K562 (cell line): ENCODE results near the gene PRSS27. TPM values are rescaled to one million over a fixed set of nuclear protein-coding genes. Genes with fewer than 3 reads are reported as not detected.

Source experiments
- ATAC-seq: fragments of 200-7000 bp; cut with Tn5 transposase; 3 replicates; pipeline ENCODE4 v1.9.1; 2020; ENCODE audit warnings: moderate library complexity
- BruUV-seq: library from RNA; stranded (reverse); fragments of 400-500 nt; replicated peaks from 2 replicates; lab custom pipeline; 2021; lab: Mats Ljungman, UMichigan
- CTCF ChIA-PET: fragments of 300-600 bp; formaldehyde crosslinking; extraction: SDS; loops from one replicate; lab custom pipeline; 2021; ENCODE audit warnings: low intra/inter-chr PET ratio; lab: Yijun Ruan, JAX
- POLR2A ChIA-PET: fragments of 300-600, 350-650 bp; sonication (Branson Sonifier 250); formaldehyde crosslinking; extraction: SDS; loops from one replicate; lab custom pipeline; 2021; ENCODE audit warnings: antibody characterized with exemption, inconsistent platforms; lab: Yijun Ruan, JAX
- DNase-seq, 4 experiments: peaks; one replicate each; pipeline versions ENCODE4 v3.0.0 to v3.0.0-alpha.2; 2011 to 2018; ENCODE audit warnings: low spot score in 3 of 4, mixed read lengths in 3 of 4; ENCODE audit errors: extremely low read depth in 1 of 4
- FAIRE-seq: peaks from 2 replicates; lab custom pipeline; 2011; peaks lifted over from hg19 to GRCh38; lab: Jason Lieb, UNC
- H2AFZ ChIP-seq: 2 replicates; pipeline ENCODE4 v1.6.0; 2011; ENCODE audit warnings: low read depth, low read length, control low read depth, inconsistent platforms
- H3K27ac ChIP-seq: fragments of 200-600 bp; 3 replicates; pipeline ENCODE4 v1.8.0; 2011; ENCODE audit warnings: low read depth, mild to moderate bottlenecking, control low read depth, inconsistent platforms, low read length, moderate library complexity, mixed read lengths; ENCODE audit errors: extremely low read depth
- H3K27me3 ChIP-seq, 2 experiments: fragments of 300-600 bp in 1 of 2; 2 replicates in 1 of 2; 3 replicates in 1 of 2; pipeline versions ENCODE4 v1.6.0 to v1.8.0; 2011; ENCODE audit warnings: inconsistent platforms in 2 of 2, low read length in 2 of 2, mild to moderate bottlenecking in 1 of 2, mixed read lengths in 1 of 2, moderate library complexity in 1 of 2; ENCODE audit not compliant: control insufficient read depth in 2 of 2, insufficient read depth in 2 of 2
- H3K36me3 ChIP-seq: fragments of 300-600 bp; 3 replicates; pipeline ENCODE4 v1.8.0; 2011; ENCODE audit warnings: mild to moderate bottlenecking, low read length, inconsistent platforms; ENCODE audit not compliant: control insufficient read depth, insufficient read depth
- H3K4me1 ChIP-seq, 2 experiments: fragments of 200-600 bp in 1 of 2; replicated peaks in 1 of 2; 2 replicates in 1 of 2; 3 replicates in 1 of 2; pipeline versions ENCODE4 v1.5.1 to v1.8.0; 2011; ENCODE audit warnings: inconsistent platforms in 2 of 2, low read length in 2 of 2, mild to moderate bottlenecking in 1 of 2, mixed read lengths in 1 of 2, moderate library complexity in 1 of 2; ENCODE audit not compliant: control insufficient read depth in 2 of 2, insufficient read depth in 2 of 2
- H3K4me2 ChIP-seq: 2 replicates; pipeline ENCODE4 v1.6.1; 2011; ENCODE audit warnings: low read length, control low read depth, inconsistent platforms, mixed read lengths; ENCODE audit not compliant: insufficient read depth
- H3K4me3 ChIP-seq: fragments of 200-600 bp; sonication (generic), shearing (Covaris generic); 2 replicates; pipeline ENCODE4 v1.5.1; 2016; ENCODE audit warnings: control low read depth, inconsistent platforms
- H3K79me2 ChIP-seq: fragments of 200-600 bp; 3 replicates; pipeline ENCODE4 v1.8.0; 2011; ENCODE audit warnings: low read length, inconsistent platforms; ENCODE audit not compliant: control insufficient read depth, insufficient read depth
- H3K9ac ChIP-seq, 2 experiments: 2 replicates each; pipeline versions ENCODE4 v1.6.0 to v1.6.1; 2011; ENCODE audit warnings: low read depth in 2 of 2, low read length in 2 of 2, control low read depth in 1 of 2, inconsistent platforms in 1 of 2, mild to moderate bottlenecking in 1 of 2, mixed read lengths in 1 of 2; ENCODE audit not compliant: insufficient read depth in 1 of 2
- H3K9me1 ChIP-seq: one replicate; pipeline ENCODE4 v1.6.0; 2011; ENCODE audit warnings: inconsistent platforms, mild to moderate bottlenecking, low read length, moderate library complexity; ENCODE audit not compliant: control insufficient read depth, insufficient read depth
- H3K9me3 ChIP-seq: replicated peaks from 2 replicates; pipeline ENCODE4 v1.5.1; 2011; ENCODE audit warnings: low read depth, low read length, inconsistent platforms; ENCODE audit not compliant: control insufficient read depth, insufficient read depth
- H4K20me1 ChIP-seq: replicated peaks from 2 replicates; pipeline ENCODE4 v1.6.1; 2011; ENCODE audit warnings: low read length, inconsistent platforms, mixed read lengths; ENCODE audit not compliant: control insufficient read depth, insufficient read depth
- ETV5 ChIP-seq: sonication (generic); formaldehyde crosslinking; IDR thresholded peaks from 2 replicates; pipeline ENCODE4 v1.4.0; 2020; ENCODE audit warnings: low read depth, mild to moderate bottlenecking, missing genetic modification reagents
- HDAC8 ChIP-seq: fragments of 450-650 bp; IDR thresholded peaks from 2 replicates; pipeline ENCODE4 v1.6.1; 2016; ENCODE audit warnings: mild to moderate bottlenecking, missing genetic modification characterization, moderate library complexity, missing compliant biosample characterization
- HNRNPH1 ChIP-seq: fragments of 200-400 bp; formaldehyde crosslinking; optimal IDR thresholded peaks from 2 replicates; pipeline ENCODE3; 2017; ENCODE audit warnings: low read depth, mild to moderate bottlenecking, low read length, moderate library complexity
- MCM2 ChIP-seq: fragments of 450-650 bp; IDR thresholded peaks from 2 replicates; pipeline ENCODE4 v1.6.1; 2017; ENCODE audit warnings: low read depth, mild to moderate bottlenecking
- MEF2A ChIP-seq: IDR thresholded peaks from 2 replicates; pipeline ENCODE4 v1.6.1; 2011; ENCODE audit warnings: low read depth, mild to moderate bottlenecking, low read length, moderate library complexity; ENCODE audit not compliant: control insufficient read depth
- RNF2 ChIP-seq: sonication (generic); IDR thresholded peaks from 2 replicates; pipeline ENCODE4 v1.6.1; 2016
- ZNF12 ChIP-seq: sonication (generic); formaldehyde crosslinking; IDR thresholded peaks from 2 replicates; pipeline ENCODE4 v1.4.0; 2020; ENCODE audit warnings: mild to moderate bottlenecking, missing genetic modification reagents
- ZNF165 ChIP-seq: fragments of 250-450 bp; sonication (Bioruptor Pico); IDR thresholded peaks from 2 replicates; pipeline ENCODE4 v1.4.0; 2020; ENCODE audit warnings: borderline replicate concordance
- ZNF174 ChIP-seq: fragments of 250-450 bp; sonication (Bioruptor Pico); IDR thresholded peaks from 2 replicates; pipeline ENCODE4 v1.4.0; 2020; ENCODE audit warnings: mild to moderate bottlenecking
- WGBS: fragments of 100-300 bp; shearing (Covaris generic); methylation state at CpG from one replicate; pipeline ENCODE4 v1.1.6; 2016; ENCODE audit warnings: low coverage, mixed read lengths; ENCODE audit not compliant: insufficient coverage; ENCODE audit errors: missing lambda C conversion rate; 5-methylcytosine and 5-hydroxymethylcytosine counted together
- in situ Hi-C: fragments of 300-500 bp; cut with MboI; formaldehyde crosslinking; loops from 4 replicates; pipeline ENCODE4 v1.15.0; 2018; ENCODE audit warnings: inconsistent platforms, mixed read lengths
- intact Hi-C: fragments of 100-400 bp; cut with micrococcal nuclease; formaldehyde crosslinking; loops from 2 replicates; pipeline ENCODE4 v1.14.2; 2022
- polyA plus RNA-seq, 8 experiments: library from polyadenylated mRNA; depleted of rRNA in 4 of 8; stranded (reverse) in 5 of 8; unstranded in 3 of 8; fragments of >200 nt; fragmentation: Nextera tagmentation in 2 of 8; fragmentation: Illumina TruSeq in 1 of 8; extraction: Ambion mirVana in 2 of 8; extraction: Trizol in 1 of 8; gene quantifications; 2 replicates each; pipeline versions ENCODE4 v1.2.1 to v1.2.3, GENCODE V29; 2011 to 2014; ENCODE audit warnings: inconsistent platforms in 1 of 8, missing spikeins in 1 of 8
- total RNA-seq, 7 experiments: library from RNA; depleted of rRNA in 6 of 7; stranded (reverse); fragments of >200 nt in 6 of 7; fragmentation: Illumina TruSeq in 2 of 7; extraction: Trizol in 2 of 7; gene quantifications; 2 replicates each; pipeline versions ENCODE4 v1.2.1 to v1.2.3, GENCODE V29; 2011 to 2021; ENCODE audit warnings: low replicate concordance in 1 of 7
- TF ChIP-seq, protein P1 (sequence below): fragments of 250-450 bp; sonication (Bioruptor Pico); IDR thresholded peaks from 2 replicates; pipeline ENCODE4 v1.4.0; 2020
- TF ChIP-seq, protein P2 (sequence below), 2 experiments: fragments of 450-650 bp in 1 of 2; sonication (generic) in 1 of 2; formaldehyde crosslinking in 1 of 2; IDR thresholded peaks in 1 of 2; conservative IDR thresholded peaks in 1 of 2; 2 replicates each; pipeline versions ENCODE4 v1.6.1 to v1.8.1; 2016 to 2023; ENCODE audit warnings: mild to moderate bottlenecking in 2 of 2, moderate library complexity in 2 of 2, inconsistent platforms in 1 of 2, missing genetic modification reagents in 1 of 2
- TF ChIP-seq, protein P3 (sequence below): IDR thresholded peaks from 2 replicates; pipeline ENCODE4 v1.6.1; 2012; ENCODE audit warnings: low read depth, low read length, improper control_type of control experiment, borderline replicate concordance

The PRSS27 gene
- total and polyA plus RNA-seq, 9 of the 15 experiments (the other 6 are each of a cell fraction or from before 2014, with no cell fraction given) = 0.09 to 0.20 (median 0.17) TPM; not detected in 5

DNA sequence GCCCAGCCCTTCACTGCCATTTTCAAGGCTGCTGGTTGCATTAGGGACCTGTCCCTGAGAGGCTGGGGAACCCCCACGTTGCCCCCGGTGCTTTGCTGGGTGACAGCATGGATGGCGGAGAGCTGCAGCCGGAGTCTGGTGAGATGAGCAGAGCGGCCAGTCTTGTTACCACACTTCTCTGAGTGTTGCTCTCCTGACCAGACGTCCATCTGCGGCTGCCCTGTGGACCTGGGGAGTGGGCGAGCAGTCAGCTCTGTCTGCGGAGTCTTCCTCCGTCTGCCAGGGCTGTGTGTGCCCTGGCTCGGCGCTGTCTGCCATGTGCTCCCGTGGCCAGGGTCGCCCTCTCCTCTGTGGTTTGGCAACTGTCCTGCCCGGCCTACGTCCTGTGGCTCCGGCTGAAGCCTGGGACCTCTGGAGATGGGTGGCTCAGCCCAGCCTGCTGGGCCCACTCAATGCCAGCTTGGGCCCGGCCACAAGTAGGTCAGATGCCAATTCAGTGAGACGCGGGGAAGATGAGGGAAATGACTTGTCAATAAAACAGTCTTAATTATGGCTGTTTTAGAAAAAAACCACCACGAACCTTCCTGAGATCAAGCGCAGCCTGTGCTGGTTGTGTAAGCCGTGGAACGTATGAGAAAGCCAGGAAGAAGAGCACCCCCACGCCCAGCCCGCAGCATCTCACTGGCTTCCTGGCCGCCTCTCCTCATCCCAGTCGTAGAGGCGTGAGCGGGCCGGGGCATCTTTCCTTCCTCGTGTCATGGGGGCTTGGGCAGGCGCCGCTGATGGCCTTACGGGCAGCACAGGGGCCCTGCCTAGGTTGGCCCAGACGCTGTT, 29.8 kb downstream of the PRSS27 start:
- H4K20me1 ChIP-seq = peaks cover 21% of the 10 kb centered on the region
- no peaks in the 10 kb centered on the region for H3K9me3 ChIP-seq
- CTCF ChIA-PET = no interaction called here
- no peak overlapping the region for H2AFZ ChIP-seq
- no peak overlapping the region for H3K27ac ChIP-seq
- H3K9me1 ChIP-seq = peaks cover 4% of the 10 kb centered on the region
- no peak for ATAC-seq
- H3K36me3 ChIP-seq = peaks cover 27% of the 10 kb centered on the region; the same call in 2 of the 3 replicates
- DNase-seq = peak in 1 of 4 experiments; percentile 3
- no TSS peak for BruUV-seq
- in situ Hi-C loops = loop anchor here (5.0 kb wide), 1 partner anchor 78 kb away; no protein-coding TSS in a partner anchor
- peaks cover 5 to 47% of the 10 kb centered on the region in 2 experiments for H3K4me1 ChIP-seq
- H3K4me2 ChIP-seq = no peak overlapping the region
- no peak for FAIRE-seq
- peak overlapping the region in 1 of 2 experiments; percentile 36; a peak in 2 of 4 replicates for H3K9ac ChIP-seq
- intact Hi-C loops = no loop called here
- H3K27me3 ChIP-seq = no peaks in the 10 kb centered on the region
- H3K4me3 ChIP-seq = no peak overlapping the region
- POLR2A ChIA-PET = interaction anchor here (0.7 to 1.4 kb wide), 2 partner anchors 8 to 1617 kb away, joined by 3 to 4 read pairs; partner anchors contain the start of gene KCTD5
- 92% methylated on average over 28 of the region's 36 CpGs for WGBS
- peaks cover 13% of the 10 kb centered on the region for H3K79me2 ChIP-seq
- TF ChIP-seq ZNF165 (CRISPR knock-in tag) (no peak), MCM2 (no peak), ZNF174 (CRISPR knock-in tag) (no peak), ZNF12 (CRISPR knock-in tag) (no peak), RNF2 (no peak), MEF2A (no peak), HNRNPH1 (no peak), HDAC8 (tag) (no peak), ETV5 (CRISPR knock-in tag) (no peak)
- TF ChIP-seq, protein P1, sequence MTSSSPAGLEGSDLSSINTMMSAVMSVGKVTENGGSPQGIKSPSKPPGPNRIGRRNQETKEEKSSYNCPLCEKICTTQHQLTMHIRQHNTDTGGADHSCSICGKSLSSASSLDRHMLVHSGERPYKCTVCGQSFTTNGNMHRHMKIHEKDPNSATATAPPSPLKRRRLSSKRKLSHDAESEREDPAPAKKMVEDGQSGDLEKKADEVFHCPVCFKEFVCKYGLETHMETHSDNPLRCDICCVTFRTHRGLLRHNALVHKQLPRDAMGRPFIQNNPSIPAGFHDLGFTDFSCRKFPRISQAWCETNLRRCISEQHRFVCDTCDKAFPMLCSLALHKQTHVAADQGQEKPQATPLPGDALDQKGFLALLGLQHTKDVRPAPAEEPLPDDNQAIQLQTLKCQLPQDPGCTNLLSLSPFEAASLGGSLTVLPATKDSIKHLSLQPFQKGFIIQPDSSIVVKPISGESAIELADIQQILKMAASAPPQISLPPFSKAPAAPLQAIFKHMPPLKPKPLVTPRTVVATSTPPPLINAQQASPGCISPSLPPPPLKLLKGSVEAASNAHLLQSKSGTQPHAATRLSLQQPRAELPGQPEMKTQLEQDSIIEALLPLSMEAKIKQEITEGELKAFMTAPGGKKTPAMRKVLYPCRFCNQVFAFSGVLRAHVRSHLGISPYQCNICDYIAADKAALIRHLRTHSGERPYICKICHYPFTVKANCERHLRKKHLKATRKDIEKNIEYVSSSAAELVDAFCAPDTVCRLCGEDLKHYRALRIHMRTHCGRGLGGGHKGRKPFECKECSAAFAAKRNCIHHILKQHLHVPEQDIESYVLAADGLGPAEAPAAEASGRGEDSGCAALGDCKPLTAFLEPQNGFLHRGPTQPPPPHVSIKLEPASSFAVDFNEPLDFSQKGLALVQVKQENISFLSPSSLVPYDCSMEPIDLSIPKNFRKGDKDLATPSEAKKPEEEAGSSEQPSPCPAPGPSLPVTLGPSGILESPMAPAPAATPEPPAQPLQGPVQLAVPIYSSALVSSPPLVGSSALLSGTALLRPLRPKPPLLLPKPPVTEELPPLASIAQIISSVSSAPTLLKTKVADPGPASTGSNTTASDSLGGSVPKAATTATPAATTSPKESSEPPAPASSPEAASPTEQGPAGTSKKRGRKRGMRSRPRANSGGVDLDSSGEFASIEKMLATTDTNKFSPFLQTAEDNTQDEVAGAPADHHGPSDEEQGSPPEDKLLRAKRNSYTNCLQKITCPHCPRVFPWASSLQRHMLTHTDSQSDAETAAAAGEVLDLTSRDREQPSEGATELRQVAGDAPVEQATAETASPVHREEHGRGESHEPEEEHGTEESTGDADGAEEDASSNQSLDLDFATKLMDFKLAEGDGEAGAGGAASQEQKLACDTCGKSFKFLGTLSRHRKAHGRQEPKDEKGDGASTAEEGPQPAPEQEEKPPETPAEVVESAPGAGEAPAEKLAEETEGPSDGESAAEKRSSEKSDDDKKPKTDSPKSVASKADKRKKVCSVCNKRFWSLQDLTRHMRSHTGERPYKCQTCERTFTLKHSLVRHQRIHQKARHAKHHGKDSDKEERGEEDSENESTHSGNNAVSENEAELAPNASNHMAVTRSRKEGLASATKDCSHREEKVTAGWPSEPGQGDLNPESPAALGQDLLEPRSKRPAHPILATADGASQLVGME (CRISPR knock-in tag) = no peak
- TF ChIP-seq, protein P2, sequence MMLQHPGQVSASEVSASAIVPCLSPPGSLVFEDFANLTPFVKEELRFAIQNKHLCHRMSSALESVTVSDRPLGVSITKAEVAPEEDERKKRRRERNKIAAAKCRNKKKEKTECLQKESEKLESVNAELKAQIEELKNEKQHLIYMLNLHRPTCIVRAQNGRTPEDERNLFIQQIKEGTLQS (IDR thresholded peaks at IDR 0.05) = no peak
- TF ChIP-seq, protein P2 (CRISPR knock-in tag; conservative IDR thresholded peaks at IDR 0.05) = no peak
- TF ChIP-seq, protein P3, sequence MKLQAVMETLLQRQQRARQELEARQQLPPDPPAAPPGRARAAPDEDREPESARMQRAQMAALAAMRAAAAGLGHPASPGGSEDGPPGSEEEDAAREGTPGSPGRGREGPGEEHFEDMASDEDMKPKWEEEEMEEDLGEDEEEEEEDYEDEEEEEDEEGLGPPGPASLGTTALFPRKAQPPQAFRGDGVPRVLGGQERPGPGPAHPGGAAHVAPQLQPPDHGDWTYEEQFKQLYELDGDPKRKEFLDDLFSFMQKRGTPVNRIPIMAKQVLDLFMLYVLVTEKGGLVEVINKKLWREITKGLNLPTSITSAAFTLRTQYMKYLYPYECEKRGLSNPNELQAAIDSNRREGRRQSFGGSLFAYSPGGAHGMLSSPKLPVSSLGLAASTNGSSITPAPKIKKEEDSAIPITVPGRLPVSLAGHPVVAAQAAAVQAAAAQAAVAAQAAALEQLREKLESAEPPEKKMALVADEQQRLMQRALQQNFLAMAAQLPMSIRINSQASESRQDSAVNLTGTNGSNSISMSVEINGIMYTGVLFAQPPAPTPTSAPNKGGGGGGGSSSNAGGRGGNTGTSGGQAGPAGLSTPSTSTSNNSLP = no peak
